Measurements from ENCODE around the gene TBX18.

DNA sequence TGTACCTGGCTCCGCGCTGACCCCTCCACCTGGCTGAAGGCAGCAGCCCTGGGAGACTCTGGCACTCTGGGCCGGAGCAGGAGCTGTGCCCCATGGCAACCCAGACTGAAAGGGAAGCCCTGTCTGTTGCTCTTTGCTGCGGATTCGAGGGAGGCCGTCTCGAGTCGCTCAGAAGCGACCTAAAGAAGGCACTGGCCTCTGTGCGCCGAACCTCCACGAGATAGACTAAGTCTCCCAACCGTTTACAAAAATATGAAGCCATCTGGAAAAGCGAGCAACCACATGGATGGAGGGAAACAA is 10.5 kb upstream of the TBX18 start:
- TF ChIP-seq POLR2A (IDR thresholded peaks at IDR 0.05; ENCODE audit: low read depth, low read length) (no peak), POLR2AphosphoS5 (IDR thresholded peaks at IDR 0.05; ENCODE audit: low read depth, low read length) (no peak)
